Omental fat pad (tissue), 4 donors: ENCODE results near the gene CRY2. TPM values are rescaled to one million over a fixed set of nuclear protein-coding genes. Genes with fewer than 3 reads are reported as not detected.

ENCODE experiments used
- ATAC-seq: fragments of 150-250 bp; one replicate; pipeline ENCODE4 v1.9.1; 2016; ENCODE audit warnings: mild to moderate bottlenecking, moderate library complexity; ENCODE audit not compliant: low FRiP score
- DNase-seq: peaks from one replicate; pipeline ENCODE4 v3.0.0-alpha.2; 2019; ENCODE audit warnings: low spot score
- CTCF ChIP-seq, 3 donors: fragments of 450-650 bp; IDR thresholded peaks; one replicate each; pipeline ENCODE4 v1.5.1; 2016 to 2017; ENCODE audit warnings: antibody characterized with exemption in 3 of 3, mild to moderate bottlenecking in 3 of 3, moderate library complexity in 2 of 3
- total RNA-seq, 4 donors: library from RNA; depleted of rRNA; stranded (reverse); fragments of >200 nt; gene quantifications; one replicate each; pipeline ENCODE4 v1.1.0, GENCODE V29; 2016

Gene CRY2
- total RNA-seq, 4 donors from 2014 or later, result 53.1 to 63.4 (median 60.2) TPM

DNA sequence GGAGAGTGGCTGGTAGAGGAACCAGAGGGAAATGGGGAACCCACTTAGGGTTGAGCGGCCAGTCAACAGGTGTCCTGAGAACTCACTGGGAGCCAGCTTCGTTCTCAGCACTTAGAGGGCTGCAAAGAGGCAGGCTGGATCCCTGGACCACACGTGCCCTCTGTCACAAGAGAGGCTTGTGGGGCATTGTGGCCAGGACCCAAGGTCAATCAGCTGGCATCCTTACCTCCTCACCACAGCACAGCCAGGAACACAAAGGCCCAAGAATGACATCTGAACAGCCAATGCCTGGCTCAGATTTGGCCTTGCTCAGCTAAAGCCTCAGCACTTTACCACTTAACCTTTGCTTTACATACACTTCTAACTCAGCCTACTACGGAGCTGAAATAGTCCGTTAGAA, 45.6 kb downstream of the CRY2 start:
- ATAC-seq, result no peak
- no peak for DNase-seq
- no peak for TF ChIP-seq CTCF (IDR thresholded peaks at IDR 0.05)

DNA sequence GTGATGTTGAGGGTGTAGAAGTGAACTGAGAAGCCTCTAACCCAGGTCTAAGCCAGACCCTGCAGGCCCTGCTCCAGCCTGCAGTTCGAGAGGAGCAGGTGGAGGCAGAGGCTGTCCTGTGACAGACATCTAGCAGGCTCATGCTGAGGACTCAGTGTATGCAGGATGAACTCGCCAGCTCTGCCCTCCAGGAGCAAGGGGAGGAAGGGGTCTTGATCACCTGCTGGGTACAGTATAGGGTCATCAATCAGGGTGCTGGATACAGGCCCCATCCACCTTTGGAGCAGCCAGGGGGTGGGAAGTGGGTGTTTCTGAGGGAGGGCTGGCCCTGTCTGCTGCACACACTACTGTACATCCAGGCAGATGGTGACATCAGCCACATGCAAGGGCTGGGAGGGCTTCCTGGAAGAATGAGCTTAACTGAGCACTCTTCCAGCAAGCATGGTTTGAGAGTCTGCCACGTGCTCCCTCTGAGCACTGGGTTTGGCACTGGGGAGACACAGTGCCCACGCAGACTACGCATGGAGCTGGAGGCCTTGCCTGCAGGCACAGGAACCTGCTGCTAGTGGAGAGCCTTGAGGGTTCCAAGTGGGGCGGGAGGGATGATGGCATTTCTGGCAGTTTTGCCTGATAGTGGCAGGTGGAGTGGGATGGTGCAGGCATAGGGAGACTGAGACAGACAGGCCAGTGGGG, 47.4 kb downstream of the CRY2 start:
- ATAC-seq (no peak), DNase-seq (no peak)
- TF ChIP-seq CTCF (IDR thresholded peaks at IDR 0.05), result no peak

GRCh38 chr11:45895553-45896259, 48.4 kb downstream of the CRY2 start:
- DNase-seq, result no peak
- ATAC-seq, result no peak
- no peak for TF ChIP-seq CTCF (IDR thresholded peaks at IDR 0.05)

DNA sequence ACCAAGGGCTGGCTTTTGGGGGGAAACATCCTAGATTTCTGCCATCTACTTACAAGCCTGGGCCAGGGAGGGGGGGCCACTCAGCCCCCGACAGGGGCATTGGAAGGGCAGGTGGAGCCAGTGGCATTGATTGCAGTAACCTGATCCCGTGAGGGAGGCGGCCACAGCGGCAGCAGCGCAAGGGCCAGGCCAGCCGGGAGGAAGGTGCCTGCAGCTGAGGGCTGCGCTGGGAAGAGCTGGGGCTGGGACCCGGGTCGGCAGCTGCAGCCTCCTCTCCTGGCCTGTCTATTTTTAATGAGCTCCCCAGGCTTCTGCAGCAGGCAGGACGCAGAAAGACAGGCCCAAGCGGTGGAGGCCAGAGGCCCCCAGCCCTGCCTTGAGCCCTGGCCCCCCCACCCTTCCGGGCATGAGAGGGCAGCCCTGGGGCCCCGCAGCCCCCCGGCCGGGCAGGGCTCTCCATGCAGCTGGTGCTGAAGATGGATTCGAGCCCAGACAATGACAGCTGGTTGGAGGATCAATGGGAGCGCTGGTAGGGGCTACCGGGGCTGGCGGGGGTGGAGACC, 49.2 kb downstream of the CRY2 start:
- DNase-seq (no peak), ATAC-seq (no peak)
- TF ChIP-seq CTCF (IDR thresholded peaks at IDR 0.05), result no peak

- DNase-seq (no peak), ATAC-seq (no peak)
- TF ChIP-seq CTCF (IDR thresholded peaks at IDR 0.05), result no peak
Observed at GRCh38 chr11:45897556-45897955, 50.3 kb downstream of the CRY2 start.

DNA sequence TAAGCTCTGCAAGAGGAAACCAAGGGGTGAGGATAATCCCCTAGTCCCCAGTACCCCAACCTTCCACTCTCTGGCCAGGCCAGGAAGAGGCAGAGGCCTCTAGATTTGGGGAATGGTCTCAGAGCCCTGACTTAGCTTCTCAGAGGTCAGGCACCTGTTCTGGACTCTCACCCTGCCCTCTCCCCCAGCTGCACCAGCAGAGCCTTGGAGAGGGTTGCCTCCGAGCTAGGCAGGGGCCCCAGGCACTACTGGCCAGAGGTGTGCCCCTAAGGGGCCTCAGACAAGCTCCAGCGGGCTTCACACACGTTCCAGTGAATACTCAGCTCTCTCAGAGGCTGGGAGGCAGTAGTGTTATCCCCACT, 51.8 kb downstream of the CRY2 start:
- DNase-seq (no peak), ATAC-seq (no peak)
- no peak for TF ChIP-seq CTCF (IDR thresholded peaks at IDR 0.05)
